ENCODE measurements around the gene MCM7.

Gene MCM7

GRCh38 chr7:100122067-100122466 is 20.9 kb upstream of the MCM7 start:
- DNase-seq: no peak

- DNase-seq: no peak
Measured at GRCh38 chr7:100120733-100121036, 19.5 kb upstream of the MCM7 start.

GRCh38 chr7:100119970-100120732 is 19.0 kb upstream of the MCM7 start:
- peak in 1 of 2 donors; percentile 25 for DNase-seq

- peak; percentile 88 to 96 for DNase-seq
Measured at GRCh38 chr7:100119072-100119969, 18.1 kb upstream of the MCM7 start, which contains the start of the genes CNPY4 and TAF6. Gene CNPY4 (plus strand): TSS chr7:100119634. CDS start chr7:100119745, 111 bp downstream. Gene TAF6 (minus strand): TSS chr7:100119358. CDS start chr7:100114209, 5,149 bp downstream.

GRCh38 chr7:100118388-100119071 is 17.3 kb upstream of the MCM7 start:
- DNase-seq: no peak

GRCh38 chr7:100115026-100115425 is 13.8 kb upstream of the MCM7 start:
- no peak for DNase-seq

GRCh38 chr7:100111914-100112313 is 10.7 kb upstream of the MCM7 start:
- no peak for DNase-seq

GRCh38 chr7:100111156-100111555 is 10.0 kb upstream of the MCM7 start:
- DNase-seq: no peak

GRCh38 chr7:100109521-100110163 is 8.4 kb upstream of the MCM7 start:
- no peak for DNase-seq

- DNase-seq: no peak
Measured at GRCh38 chr7:100107890-100108289, 6.7 kb upstream of the MCM7 start.

GRCh38 chr7:100107125-100107737 is 6.0 kb upstream of the MCM7 start:
- DNase-seq: no peak

GRCh38 chr7:100106633-100107032 is 5.4 kb upstream of the MCM7 start:
- no peak for DNase-seq

- no peak for DNase-seq
Measured at GRCh38 chr7:100105534-100105933, 4.3 kb upstream of the MCM7 start.

GRCh38 chr7:100102950-100103840 is 2.0 kb upstream of the MCM7 start:
- DNase-seq: no peak

- peak; percentile 93 for DNase-seq
Measured at GRCh38 chr7:100100420-100101015, 679 bp downstream of the MCM7 start.

GRCh38 chr7:100099452-100099851 is 1.7 kb downstream of the MCM7 start:
- no peak for DNase-seq

- no peak for DNase-seq
Measured at GRCh38 chr7:100098913-100099312, 2.3 kb downstream of the MCM7 start.

- no peak for DNase-seq
Measured at GRCh38 chr7:100095704-100096103, 5.5 kb downstream of the MCM7 start.

- DNase-seq: no peak
Measured at GRCh38 chr7:100095289-100095688, 5.9 kb downstream of the MCM7 start.

GRCh38 chr7:100093925-100094486 is 7.2 kb downstream of the MCM7 start:
- DNase-seq: no peak

GRCh38 chr7:100093498-100093897 is 7.7 kb downstream of the MCM7 start:
- no peak for DNase-seq

Measured in inflammatory macrophage treated with lipopolysaccharide for 1 hour (primary cell).